ENCODE data around the gene SIPA1. TPM values are rescaled to one million over a fixed set of nuclear protein-coding genes. Genes with fewer than 3 reads are reported as not detected.
A peak's percentile ranks its signal among the peaks of the same experiment; 100 is the strongest.

Gene SIPA1
- total and polyA plus RNA-seq, 9 of the 15 experiments (the other 6 are each of a cell fraction or from before 2014, with no cell fraction given): 0.25 to 85.8 (median 16.8) TPM

DNA sequence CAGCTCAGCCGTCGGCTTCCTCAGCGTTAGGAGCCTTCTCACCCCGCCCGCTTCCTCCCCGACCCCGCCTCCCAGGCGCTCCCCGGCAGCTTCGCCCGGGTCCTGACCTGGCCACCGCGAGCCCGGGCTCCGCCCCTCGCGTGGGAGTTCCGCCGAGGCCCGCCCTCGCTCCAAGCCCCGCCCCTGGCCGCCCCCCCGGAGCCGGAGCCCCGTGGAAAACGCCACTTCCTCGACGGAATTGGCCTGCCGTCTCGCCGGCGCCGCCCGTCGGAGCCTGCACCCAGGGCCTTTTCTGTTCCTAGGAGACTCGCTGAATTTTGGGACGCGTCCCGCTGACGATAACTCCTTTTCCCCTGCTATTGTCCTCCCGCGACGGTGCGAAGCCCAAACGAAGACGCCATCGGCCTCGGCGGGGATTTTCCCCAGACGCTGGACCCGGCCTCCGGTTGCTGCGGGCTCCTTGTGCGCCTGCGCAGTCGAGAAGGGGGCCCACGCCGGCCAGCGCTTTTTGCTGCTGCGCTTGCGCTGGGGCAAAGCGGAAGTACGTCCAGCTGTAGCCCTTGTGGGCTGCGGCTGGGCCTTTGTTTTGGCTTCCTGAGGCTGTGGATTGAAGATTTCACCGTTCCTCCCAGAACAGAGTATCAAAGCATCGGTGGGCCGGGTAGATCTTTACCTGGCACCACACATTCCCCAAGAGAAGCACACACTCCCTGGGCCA, 14.8 kb downstream of the SIPA1 start (continued):
- TF ChIP-seq, protein P1, sequence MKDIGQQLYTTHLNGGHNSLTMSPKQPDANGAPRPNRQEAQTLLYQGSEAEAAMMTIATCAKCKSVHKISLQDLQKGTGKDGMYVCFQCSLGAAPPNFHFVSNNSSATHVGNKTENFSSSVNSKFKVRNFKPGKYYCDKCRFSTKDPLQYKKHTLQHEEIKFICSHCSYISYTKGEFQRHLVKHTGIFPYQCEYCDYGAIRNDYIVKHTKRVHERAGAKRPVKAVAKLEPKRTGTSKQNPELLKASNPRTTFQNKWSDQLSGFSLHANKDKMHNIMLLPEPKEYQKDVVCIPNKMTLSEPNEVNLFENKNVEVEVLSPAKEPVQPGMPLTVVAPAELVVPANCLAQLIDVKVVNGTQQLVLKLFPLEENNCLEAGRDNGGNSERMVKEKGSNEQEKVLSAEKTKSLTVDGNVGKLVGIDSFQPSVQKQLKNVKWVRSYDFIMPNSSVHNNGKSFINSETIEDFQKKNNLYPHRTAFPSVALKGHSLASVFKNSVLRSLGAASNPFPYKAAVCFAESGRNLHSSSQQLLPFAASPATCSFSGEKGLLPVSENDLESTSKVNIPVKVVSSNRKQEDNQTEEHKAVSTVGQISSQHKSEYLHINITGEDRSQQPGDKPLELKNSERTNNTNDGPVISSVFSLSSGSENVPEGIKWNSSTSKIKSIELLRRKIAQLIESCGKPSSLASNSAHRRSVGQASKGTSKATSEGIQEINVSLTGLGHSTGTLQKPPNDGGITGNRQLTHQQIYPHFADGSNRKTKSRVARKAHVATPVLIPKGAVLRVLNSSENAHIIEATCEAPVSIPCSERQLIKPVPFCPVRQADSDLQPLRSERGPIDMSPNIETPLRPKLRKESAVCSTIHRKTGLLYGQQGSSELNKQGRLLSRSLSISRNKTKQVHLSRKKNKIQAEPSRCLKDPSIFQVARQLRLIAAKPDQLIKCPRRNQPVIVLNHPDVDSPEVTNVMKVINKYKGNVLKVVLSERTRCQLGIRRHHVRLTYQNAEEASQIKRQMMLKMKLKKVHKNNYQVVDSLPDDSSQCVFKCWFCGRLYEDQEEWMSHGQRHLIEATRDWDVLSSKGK (CRISPR knock-in tag; IDR thresholded peaks at IDR 0.05): no peak
- TF ChIP-seq EP300 (IDR thresholded peaks at IDR 0.05; ENCODE audit: low read length) (no peak), HDAC3 (IDR thresholded peaks at IDR 0.05; ENCODE audit: borderline replicate concordance, partially characterized antibody) (no peak), ETV1 (tag; conservative IDR thresholded peaks at IDR 0.05; ENCODE audit: low read depth) (peak; percentile 75), HIVEP1 (CRISPR knock-in tag; IDR thresholded peaks at IDR 0.05) (no peak; the same call in 1 of the 2 replicates), CTBP1 (IDR thresholded peaks at IDR 0.05; ENCODE audit: borderline replicate concordance) (peak; percentile 19; the same call in 1 of the 2 replicates), NFE2 (IDR thresholded peaks at IDR 0.05; ENCODE audit: low read depth) (no peak), MAFG (tag; conservative IDR thresholded peaks at IDR 0.05) (no peak), ZNF311 (CRISPR knock-in tag; IDR thresholded peaks at IDR 0.05) (no peak), CBX2 (IDR thresholded peaks at IDR 0.05; ENCODE audit: insufficient read depth, low read length, poor library complexity, severe bottlenecking) (no peak), CHD2 (IDR thresholded peaks at IDR 0.05; ENCODE audit: low read depth, low read length) (peak; percentile 6; the same call in 1 of the 2 replicates), ARID2 (IDR thresholded peaks at IDR 0.05) (no peak), RBBP5 (IDR thresholded peaks at IDR 0.05; ENCODE audit: borderline replicate concordance, insufficient read depth, low read length, poor library complexity, severe bottlenecking) (no peak), PTTG1 (tag; IDR thresholded peaks at IDR 0.05; ENCODE audit: low read depth) (no peak), NFATC3 (IDR thresholded peaks at IDR 0.05) (no peak)
- TF ChIP-seq, protein P2, sequence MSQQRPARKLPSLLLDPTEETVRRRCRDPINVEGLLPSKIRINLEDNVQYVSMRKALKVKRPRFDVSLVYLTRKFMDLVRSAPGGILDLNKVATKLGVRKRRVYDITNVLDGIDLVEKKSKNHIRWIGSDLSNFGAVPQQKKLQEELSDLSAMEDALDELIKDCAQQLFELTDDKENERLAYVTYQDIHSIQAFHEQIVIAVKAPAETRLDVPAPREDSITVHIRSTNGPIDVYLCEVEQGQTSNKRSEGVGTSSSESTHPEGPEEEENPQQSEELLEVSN (IDR thresholded peaks at IDR 0.05; ENCODE audit: borderline replicate concordance in 1 of 2, extremely low read depth in 1 of 2, insufficient read depth in 1 of 2, insufficient read length in 1 of 2, low read depth in 1 of 2, low read length in 1 of 2, poor library complexity in 1 of 2, severe bottlenecking in 1 of 2): no peak
- TF ChIP-seq, protein P3, sequence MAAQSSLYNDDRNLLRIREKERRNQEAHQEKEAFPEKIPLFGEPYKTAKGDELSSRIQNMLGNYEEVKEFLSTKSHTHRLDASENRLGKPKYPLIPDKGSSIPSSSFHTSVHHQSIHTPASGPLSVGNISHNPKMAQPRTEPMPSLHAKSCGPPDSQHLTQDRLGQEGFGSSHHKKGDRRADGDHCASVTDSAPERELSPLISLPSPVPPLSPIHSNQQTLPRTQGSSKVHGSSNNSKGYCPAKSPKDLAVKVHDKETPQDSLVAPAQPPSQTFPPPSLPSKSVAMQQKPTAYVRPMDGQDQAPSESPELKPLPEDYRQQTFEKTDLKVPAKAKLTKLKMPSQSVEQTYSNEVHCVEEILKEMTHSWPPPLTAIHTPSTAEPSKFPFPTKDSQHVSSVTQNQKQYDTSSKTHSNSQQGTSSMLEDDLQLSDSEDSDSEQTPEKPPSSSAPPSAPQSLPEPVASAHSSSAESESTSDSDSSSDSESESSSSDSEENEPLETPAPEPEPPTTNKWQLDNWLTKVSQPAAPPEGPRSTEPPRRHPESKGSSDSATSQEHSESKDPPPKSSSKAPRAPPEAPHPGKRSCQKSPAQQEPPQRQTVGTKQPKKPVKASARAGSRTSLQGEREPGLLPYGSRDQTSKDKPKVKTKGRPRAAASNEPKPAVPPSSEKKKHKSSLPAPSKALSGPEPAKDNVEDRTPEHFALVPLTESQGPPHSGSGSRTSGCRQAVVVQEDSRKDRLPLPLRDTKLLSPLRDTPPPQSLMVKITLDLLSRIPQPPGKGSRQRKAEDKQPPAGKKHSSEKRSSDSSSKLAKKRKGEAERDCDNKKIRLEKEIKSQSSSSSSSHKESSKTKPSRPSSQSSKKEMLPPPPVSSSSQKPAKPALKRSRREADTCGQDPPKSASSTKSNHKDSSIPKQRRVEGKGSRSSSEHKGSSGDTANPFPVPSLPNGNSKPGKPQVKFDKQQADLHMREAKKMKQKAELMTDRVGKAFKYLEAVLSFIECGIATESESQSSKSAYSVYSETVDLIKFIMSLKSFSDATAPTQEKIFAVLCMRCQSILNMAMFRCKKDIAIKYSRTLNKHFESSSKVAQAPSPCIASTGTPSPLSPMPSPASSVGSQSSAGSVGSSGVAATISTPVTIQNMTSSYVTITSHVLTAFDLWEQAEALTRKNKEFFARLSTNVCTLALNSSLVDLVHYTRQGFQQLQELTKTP (IDR thresholded peaks at IDR 0.05; ENCODE audit: low read depth in 1 of 2, partially characterized antibody in 2 of 2): no peak
- TF ChIP-seq, protein P4, sequence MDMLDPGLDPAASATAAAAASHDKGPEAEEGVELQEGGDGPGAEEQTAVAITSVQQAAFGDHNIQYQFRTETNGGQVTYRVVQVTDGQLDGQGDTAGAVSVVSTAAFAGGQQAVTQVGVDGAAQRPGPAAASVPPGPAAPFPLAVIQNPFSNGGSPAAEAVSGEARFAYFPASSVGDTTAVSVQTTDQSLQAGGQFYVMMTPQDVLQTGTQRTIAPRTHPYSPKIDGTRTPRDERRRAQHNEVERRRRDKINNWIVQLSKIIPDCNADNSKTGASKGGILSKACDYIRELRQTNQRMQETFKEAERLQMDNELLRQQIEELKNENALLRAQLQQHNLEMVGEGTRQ (CRISPR knock-in tag; IDR thresholded peaks at IDR 0.05): no peak
